ENCODE results near the gene ZBTB16. TPM values are rescaled to one million over a fixed set of nuclear protein-coding genes. Genes with fewer than 3 reads are reported as not detected.
A peak's percentile ranks its signal among the peaks of the same experiment; 100 is the strongest.

ZBTB16 gene
- total RNA-seq, 1 donor from 2014 or later = 21.9 TPM

DNA sequence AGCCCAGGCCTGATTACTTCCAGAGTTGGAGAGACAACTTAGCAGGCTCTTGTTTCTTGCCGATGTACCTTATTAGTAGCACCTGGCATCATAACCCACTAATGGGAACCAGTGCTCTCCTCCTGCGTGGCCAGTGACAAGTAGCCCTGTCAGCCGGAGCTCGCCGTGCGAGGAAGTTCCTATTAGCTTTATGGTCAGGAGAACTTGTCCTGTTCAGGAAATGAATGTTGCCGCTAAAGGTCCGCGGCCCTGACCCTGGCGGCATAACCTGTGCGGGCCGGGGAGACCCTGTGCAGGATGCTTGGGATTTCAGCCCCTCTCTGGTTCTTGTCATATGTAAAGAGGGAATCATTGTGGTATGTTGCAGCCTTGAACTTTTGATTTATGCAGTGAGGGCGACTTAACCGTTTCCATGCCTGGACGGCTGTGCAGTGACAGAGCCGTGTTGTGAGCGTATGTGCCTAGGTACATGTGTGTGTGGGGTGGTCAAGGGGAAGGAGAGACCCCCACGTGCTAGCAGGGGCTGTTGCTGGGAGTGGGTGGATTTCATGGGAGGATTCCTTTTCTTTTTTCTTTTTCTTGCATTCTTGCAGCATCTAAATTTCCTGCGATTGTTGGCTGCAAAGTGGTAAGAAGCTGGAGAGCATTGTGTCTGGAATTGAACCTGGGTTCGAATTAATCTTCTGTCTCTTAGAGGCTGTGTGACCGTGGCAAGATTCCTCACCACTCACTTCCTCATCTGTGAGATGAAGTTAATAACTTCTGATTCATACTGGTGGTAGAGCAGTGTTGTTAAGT, 15.2 kb downstream of the ZBTB16 start:
- Mint-ChIP-seq H3K27me3 (ENCODE audit: low read depth) (peaks cover 20% of the 10 kb centered on the region), H3K4me1 (ENCODE audit: low read depth) (peaks cover 59% of the 10 kb centered on the region), H3K9me3 (ENCODE audit: low read depth) (no peaks in the 10 kb centered on the region), H3K4me3 (ENCODE audit: unreplicated experiment) (no peak overlapping the region), H3K36me3 (ENCODE audit: low read depth) (peaks cover 34% of the 10 kb centered on the region), H3K27ac (ENCODE audit: unreplicated experiment) (peak overlapping the region; percentile 80)
- peak; percentile 75 for DNase-seq (ENCODE audit: low spot score)
- TF ChIP-seq, protein P1, sequence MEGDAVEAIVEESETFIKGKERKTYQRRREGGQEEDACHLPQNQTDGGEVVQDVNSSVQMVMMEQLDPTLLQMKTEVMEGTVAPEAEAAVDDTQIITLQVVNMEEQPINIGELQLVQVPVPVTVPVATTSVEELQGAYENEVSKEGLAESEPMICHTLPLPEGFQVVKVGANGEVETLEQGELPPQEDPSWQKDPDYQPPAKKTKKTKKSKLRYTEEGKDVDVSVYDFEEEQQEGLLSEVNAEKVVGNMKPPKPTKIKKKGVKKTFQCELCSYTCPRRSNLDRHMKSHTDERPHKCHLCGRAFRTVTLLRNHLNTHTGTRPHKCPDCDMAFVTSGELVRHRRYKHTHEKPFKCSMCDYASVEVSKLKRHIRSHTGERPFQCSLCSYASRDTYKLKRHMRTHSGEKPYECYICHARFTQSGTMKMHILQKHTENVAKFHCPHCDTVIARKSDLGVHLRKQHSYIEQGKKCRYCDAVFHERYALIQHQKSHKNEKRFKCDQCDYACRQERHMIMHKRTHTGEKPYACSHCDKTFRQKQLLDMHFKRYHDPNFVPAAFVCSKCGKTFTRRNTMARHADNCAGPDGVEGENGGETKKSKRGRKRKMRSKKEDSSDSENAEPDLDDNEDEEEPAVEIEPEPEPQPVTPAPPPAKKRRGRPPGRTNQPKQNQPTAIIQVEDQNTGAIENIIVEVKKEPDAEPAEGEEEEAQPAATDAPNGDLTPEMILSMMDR (IDR thresholded peaks at IDR 0.05) = no peak

DNA sequence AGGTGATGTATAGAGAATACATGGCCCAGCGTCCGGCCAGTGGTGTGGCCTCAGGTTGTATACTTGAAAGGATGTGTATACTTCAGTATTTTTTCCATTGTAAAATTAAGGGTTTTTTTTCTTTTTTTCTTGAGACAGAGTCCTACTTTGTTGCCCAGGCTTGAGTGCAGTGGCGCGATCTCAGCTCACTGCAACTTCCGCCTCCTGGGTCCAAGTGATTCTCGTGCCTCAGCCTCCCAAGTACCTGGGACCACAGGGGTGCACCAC, 15.8 kb downstream of the ZBTB16 start:
- H3K27ac Mint-ChIP-seq (ENCODE audit: unreplicated experiment) = no peak overlapping the region
- TF ChIP-seq, protein P1 (IDR thresholded peaks at IDR 0.05) = no peak
- no peaks in the 10 kb centered on the region for H3K9me3 Mint-ChIP-seq (ENCODE audit: low read depth)
- peaks cover 20% of the 10 kb centered on the region for H3K27me3 Mint-ChIP-seq (ENCODE audit: low read depth)
- peaks cover 64% of the 10 kb centered on the region for H3K4me1 Mint-ChIP-seq (ENCODE audit: low read depth)
- DNase-seq (ENCODE audit: low spot score) = no peak
- H3K4me3 Mint-ChIP-seq (ENCODE audit: unreplicated experiment) = no peak overlapping the region
- H3K36me3 Mint-ChIP-seq (ENCODE audit: low read depth) = peaks cover 33% of the 10 kb centered on the region

DNA sequence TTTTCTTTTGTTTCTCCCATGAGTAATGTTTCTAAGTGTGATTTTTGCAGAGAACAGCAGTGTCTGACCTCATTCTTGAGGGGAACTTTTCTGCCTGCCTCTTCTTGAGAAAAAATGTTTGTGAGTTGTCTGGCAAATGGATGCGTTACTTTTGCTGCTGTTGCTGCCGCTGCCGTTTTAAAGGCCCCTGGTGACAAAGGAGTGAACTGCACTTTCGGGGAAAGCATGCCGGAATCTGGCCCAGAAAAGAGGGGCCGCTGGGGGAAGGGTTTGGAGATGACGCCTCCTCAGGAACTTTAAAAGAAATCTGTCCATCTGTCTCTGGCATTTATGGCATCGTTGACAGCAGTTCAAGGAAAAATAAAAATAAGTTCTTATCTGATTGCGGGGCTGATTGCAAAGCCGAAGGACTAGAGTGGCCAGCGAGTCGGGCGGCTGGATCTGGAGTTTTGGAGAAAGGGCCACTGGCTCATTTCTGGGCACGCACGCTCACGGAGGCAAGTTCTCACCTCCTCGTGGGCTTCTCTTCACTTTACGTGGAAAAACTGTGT, 16.5 kb downstream of the ZBTB16 start:
- no peak for DNase-seq (ENCODE audit: low spot score)
- H3K4me1 Mint-ChIP-seq (ENCODE audit: low read depth) = peaks cover 71% of the 10 kb centered on the region
- no peaks in the 10 kb centered on the region for H3K9me3 Mint-ChIP-seq (ENCODE audit: low read depth)
- H3K27ac Mint-ChIP-seq (ENCODE audit: unreplicated experiment) = peak overlapping the region; percentile 57
- H3K36me3 Mint-ChIP-seq (ENCODE audit: low read depth) = peaks cover 29% of the 10 kb centered on the region
- TF ChIP-seq, protein P1 (IDR thresholded peaks at IDR 0.05) = peak; percentile 82
- H3K27me3 Mint-ChIP-seq (ENCODE audit: low read depth) = peaks cover 20% of the 10 kb centered on the region
- H3K4me3 Mint-ChIP-seq (ENCODE audit: unreplicated experiment) = no peak overlapping the region

DNA sequence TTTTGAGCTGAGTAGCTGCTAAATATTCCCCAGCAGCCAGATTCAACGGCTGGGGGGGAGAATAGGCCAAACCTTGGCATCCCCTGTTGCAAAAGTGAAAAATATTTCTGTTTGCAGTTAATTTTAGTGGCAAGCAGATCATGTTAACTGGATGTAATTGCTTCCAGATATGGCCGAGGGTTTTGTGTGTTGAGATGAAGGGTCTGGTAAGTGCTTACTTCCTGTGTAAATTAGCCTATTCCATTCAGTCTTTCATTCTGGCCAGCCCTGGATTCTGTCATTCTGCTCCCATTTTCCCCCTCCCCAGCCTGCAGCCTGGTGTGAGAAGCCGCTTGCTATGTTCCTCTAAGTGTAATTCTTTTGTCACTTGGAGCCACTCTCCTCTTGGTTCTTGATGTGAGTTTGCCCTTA, 17.4 kb downstream of the ZBTB16 start:
- H3K36me3 Mint-ChIP-seq (ENCODE audit: low read depth) = peaks cover 28% of the 10 kb centered on the region
- H3K4me1 Mint-ChIP-seq (ENCODE audit: low read depth) = peaks cover 73% of the 10 kb centered on the region
- peaks cover 18% of the 10 kb centered on the region for H3K27me3 Mint-ChIP-seq (ENCODE audit: low read depth)
- no peaks in the 10 kb centered on the region for H3K9me3 Mint-ChIP-seq (ENCODE audit: low read depth)
- H3K27ac Mint-ChIP-seq (ENCODE audit: unreplicated experiment) = no peak overlapping the region
- DNase-seq (ENCODE audit: low spot score) = no peak
- H3K4me3 Mint-ChIP-seq (ENCODE audit: unreplicated experiment) = no peak overlapping the region
- TF ChIP-seq, protein P1 (IDR thresholded peaks at IDR 0.05) = no peak

DNA sequence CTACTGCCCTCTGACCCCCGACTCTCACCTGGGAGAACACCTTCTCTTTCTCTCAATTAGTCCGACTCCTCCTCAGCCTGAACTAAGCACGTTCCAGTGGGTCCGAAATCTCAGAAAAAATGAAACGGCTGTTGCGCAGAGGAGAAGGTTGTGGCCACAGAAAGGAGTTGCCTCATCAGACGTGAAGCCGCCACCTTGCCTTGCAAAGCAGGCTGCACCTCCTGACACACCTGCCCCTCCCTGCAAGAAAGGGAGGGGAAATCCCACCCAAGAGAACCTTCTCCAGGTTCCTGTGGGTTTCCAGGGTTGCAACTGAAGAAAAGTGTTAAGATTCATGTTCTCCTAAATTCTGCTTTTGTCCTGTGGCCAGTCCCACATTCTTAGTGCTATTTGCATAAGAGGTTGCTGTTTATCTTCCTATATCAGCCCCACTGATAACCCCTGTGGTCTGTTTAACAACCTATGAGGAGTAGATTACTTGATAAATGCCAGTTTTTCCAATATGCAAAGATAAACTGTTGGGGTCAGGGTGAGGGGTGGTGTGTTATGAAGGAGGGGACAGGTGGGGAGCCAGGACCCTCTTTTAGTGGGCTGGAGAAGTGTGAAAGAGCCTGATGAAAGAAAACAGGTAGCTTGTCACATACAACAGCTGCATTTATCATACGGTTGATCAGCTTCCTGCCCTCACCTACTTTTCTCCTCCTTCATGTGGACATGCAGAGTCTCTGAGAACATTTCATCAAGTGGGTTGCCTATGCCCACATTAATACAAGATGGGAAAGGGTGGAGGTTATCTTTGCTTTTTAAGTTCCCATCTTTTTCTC, 18.2 kb downstream of the ZBTB16 start:
- H3K27ac Mint-ChIP-seq (ENCODE audit: unreplicated experiment) = no peak overlapping the region

More for the DNA sequence above, 18.2 kb downstream of the ZBTB16 start:
- Mint-ChIP-seq H3K27me3 (ENCODE audit: low read depth) (peaks cover 15% of the 10 kb centered on the region), H3K36me3 (ENCODE audit: low read depth) (peaks cover 24% of the 10 kb centered on the region), H3K4me3 (ENCODE audit: unreplicated experiment) (no peak overlapping the region), H3K9me3 (ENCODE audit: low read depth) (no peaks in the 10 kb centered on the region), H3K4me1 (ENCODE audit: low read depth) (peaks cover 74% of the 10 kb centered on the region)
- TF ChIP-seq, protein P1 (IDR thresholded peaks at IDR 0.05) = no peak
- no peak for DNase-seq (ENCODE audit: low spot score)
